Neural progenitor cell (in vitro differentiated cells): ENCODE data around the gene MKNK2.

Experiments used
- CTCF ChIP-seq: fragments of 200-600 bp; sonication (generic); IDR thresholded peaks from 2 replicates; pipeline ENCODE4 v1.5.1; 2017; ENCODE audit warnings: antibody characterized with exemption, mild to moderate bottlenecking
- EZH2 ChIP-seq: fragments of 200-600 bp; sonication (generic); IDR thresholded peaks from 2 replicates; pipeline ENCODE4 v1.6.1; 2017; ENCODE audit warnings: antibody characterized with exemption, mild to moderate bottlenecking, moderate library complexity

GRCh38 chr19:2041433-2041682 is 9.7 kb downstream of the MKNK2 start:
- TF ChIP-seq CTCF (no peak), EZH2 (no peak)
